Measurements from ENCODE around the gene OR10G6. TPM values are rescaled to one million over a fixed set of nuclear protein-coding genes. Genes with fewer than 3 reads are reported as not detected.

OR10G6 gene, protein sequence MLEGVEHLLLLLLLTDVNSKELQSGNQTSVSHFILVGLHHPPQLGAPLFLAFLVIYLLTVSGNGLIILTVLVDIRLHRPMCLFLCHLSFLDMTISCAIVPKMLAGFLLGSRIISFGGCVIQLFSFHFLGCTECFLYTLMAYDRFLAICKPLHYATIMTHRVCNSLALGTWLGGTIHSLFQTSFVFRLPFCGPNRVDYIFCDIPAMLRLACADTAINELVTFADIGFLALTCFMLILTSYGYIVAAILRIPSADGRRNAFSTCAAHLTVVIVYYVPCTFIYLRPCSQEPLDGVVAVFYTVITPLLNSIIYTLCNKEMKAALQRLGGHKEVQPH
- total RNA-seq, result not detected

DNA sequence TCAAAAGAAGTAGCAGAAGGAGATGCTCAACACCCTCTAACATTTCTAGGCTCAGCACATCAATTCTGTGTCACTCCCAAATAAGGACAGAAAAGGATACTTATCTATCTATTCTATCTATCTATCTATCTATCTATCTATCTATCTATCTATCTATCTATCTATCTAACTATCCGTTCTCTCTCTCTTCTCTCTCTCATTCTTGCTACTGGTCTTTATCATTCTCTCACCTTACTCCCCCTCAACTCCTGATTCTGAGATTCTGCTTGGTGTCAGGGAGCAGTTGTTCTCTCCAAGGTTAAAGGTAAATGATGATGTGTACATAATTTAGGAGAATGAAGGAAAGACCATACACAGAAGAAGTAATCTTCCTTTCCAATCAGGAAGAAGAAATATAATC, at the start of gene OR10G6:
TSS of gene OR10G6 (minus strand) at position 43 of the 400 bp plus-strand sequence. CDS start at position 43, 0 bp downstream.
- H3K27ac ChIP-seq, result no peak within 1 kb of the TSS
- WGBS, result 84% methylated on average over 1 of the region's 1 CpG
- DNase-seq (ENCODE audit: low spot score in 2 of 2), result no peak
- H3K9me3 ChIP-seq, result no peaks in the 10 kb centered on the region
- H3K36me3 ChIP-seq, result no peaks in the 10 kb centered on the region
- no peaks in the 10 kb centered on the region for H3K4me1 ChIP-seq
- H3K27me3 ChIP-seq, result no peaks in the 10 kb centered on the region
- H3K4me3 ChIP-seq, result no peak within 1 kb of the TSS
- no peak for TF ChIP-seq POLR2AphosphoS5 (IDR thresholded peaks at IDR 0.05)
- TF ChIP-seq, protein P1, sequence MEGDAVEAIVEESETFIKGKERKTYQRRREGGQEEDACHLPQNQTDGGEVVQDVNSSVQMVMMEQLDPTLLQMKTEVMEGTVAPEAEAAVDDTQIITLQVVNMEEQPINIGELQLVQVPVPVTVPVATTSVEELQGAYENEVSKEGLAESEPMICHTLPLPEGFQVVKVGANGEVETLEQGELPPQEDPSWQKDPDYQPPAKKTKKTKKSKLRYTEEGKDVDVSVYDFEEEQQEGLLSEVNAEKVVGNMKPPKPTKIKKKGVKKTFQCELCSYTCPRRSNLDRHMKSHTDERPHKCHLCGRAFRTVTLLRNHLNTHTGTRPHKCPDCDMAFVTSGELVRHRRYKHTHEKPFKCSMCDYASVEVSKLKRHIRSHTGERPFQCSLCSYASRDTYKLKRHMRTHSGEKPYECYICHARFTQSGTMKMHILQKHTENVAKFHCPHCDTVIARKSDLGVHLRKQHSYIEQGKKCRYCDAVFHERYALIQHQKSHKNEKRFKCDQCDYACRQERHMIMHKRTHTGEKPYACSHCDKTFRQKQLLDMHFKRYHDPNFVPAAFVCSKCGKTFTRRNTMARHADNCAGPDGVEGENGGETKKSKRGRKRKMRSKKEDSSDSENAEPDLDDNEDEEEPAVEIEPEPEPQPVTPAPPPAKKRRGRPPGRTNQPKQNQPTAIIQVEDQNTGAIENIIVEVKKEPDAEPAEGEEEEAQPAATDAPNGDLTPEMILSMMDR (IDR thresholded peaks at IDR 0.05), result no peak

GRCh38 chr11:124043420-124043819, 48.5 kb upstream of the OR10G6 start:
- Histone ChIP-seq H3K4me3 (no peak overlapping the region), H3K9me3 (no peaks in the 10 kb centered on the region), H3K4me1 (no peaks in the 10 kb centered on the region), H3K27ac (no peak overlapping the region), H3K27me3 (peaks cover 12% of the 10 kb centered on the region), H3K36me3 (no peaks in the 10 kb centered on the region)
- TF ChIP-seq, protein P1 (IDR thresholded peaks at IDR 0.05), result no peak
- TF ChIP-seq POLR2AphosphoS5 (IDR thresholded peaks at IDR 0.05) (no peak), POLR2A (IDR thresholded peaks at IDR 0.05) (no peak), EP300 (IDR thresholded peaks at IDR 0.05) (no peak)
- WGBS, result 85% methylated on average over 4 of the region's 4 CpGs
- no peak for DNase-seq (ENCODE audit: low spot score in 2 of 2)

DNA sequence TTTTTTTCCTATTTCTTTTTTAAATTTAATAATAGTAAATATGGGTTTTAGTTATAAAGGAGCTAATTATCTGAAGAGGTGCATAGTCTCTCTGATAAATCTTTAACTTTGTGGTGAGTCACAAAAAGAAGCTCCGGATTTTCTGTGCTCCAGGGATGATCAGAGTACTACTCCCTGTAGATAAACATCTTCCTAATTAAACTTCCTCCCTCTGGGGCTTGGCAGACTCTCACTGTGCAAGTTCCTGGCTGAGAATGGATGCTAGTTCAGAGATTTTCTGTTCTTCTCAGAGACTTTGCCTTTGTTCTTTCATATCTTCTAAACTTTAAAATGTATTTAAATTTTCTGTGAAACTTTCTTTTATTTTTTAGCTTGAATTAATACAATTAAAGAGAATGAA, 46.3 kb upstream of the OR10G6 start, which contains the start of gene OR10G7:
TSS of gene OR10G7 (minus strand) at position 72 of the 400 bp plus-strand sequence. CDS start 2,324 bp downstream, outside the sequence.
- DNase-seq (ENCODE audit: low spot score in 2 of 2), result no peak
- Histone ChIP-seq H3K9me3 (no peaks in the 10 kb centered on the region), H3K4me1 (no peaks in the 10 kb centered on the region), H3K27ac (no peak within 1 kb of the TSS), H3K4me3 (no peak within 1 kb of the TSS), H3K36me3 (no peaks in the 10 kb centered on the region), H3K27me3 (peaks cover 12% of the 10 kb centered on the region)
- 5% methylated on average over 1 of the region's 1 CpG for WGBS
- TF ChIP-seq EP300 (IDR thresholded peaks at IDR 0.05), result no peak
- no peak for TF ChIP-seq POLR2AphosphoS5 (IDR thresholded peaks at IDR 0.05)
- TF ChIP-seq, protein P1 (IDR thresholded peaks at IDR 0.05), result no peak
- no peak for TF ChIP-seq POLR2A (IDR thresholded peaks at IDR 0.05)

DNA sequence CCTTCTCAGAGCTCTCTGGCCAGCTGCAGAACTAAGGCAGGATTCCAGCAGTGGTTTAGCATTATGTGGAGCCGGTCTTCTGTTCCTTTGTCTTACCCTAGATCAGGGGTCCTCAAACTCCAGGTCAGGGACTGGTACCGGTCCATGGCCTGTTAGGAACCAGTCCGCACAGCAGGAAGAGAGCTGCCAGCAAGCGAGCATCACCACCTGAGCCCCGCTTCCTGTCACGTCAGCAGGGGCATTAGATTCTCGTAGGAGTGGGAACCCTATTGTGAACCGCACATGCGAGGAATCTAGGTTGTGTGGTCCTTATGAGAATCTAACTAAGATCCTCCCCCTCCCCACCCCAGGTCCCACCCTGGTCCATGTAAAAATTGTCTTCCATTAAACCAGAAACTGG, 44.6 kb upstream of the OR10G6 start:
- H3K36me3 ChIP-seq, result no peaks in the 10 kb centered on the region
- DNase-seq (ENCODE audit: low spot score in 2 of 2), result no peak
- no peaks in the 10 kb centered on the region for H3K4me1 ChIP-seq
- no peak overlapping the region for H3K4me3 ChIP-seq
- 84% methylated on average over 9 of the region's 9 CpGs for WGBS
- H3K27ac ChIP-seq, result no peak overlapping the region
- peaks cover 12% of the 10 kb centered on the region for H3K27me3 ChIP-seq
- H3K9me3 ChIP-seq, result no peaks in the 10 kb centered on the region
- no peak for TF ChIP-seq POLR2AphosphoS5 (IDR thresholded peaks at IDR 0.05)
- TF ChIP-seq POLR2A (IDR thresholded peaks at IDR 0.05), result no peak
- TF ChIP-seq, protein P1 (IDR thresholded peaks at IDR 0.05), result no peak
- no peak for TF ChIP-seq EP300 (IDR thresholded peaks at IDR 0.05)

DNA sequence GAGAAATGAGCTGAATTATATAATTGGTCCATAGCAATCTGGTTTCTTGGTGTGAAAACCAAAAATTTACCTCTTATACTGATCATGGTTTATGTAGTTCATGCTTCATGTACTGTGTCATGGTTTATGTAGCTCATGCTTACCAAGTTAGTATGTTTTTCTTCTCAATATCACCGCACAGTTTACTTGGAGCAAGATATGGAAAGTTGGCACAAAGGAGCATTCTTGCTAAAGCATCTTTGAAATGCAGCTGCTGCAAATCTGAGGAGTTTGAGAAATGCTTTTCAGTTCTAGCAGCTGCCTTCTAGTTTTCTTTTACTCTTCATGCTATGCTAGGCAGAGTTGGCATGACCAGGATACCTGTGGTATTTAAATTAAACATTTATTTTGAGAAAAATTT, 41.7 kb upstream of the OR10G6 start:
- Histone ChIP-seq H3K27me3 (peaks cover 8% of the 10 kb centered on the region), H3K4me3 (no peak overlapping the region), H3K36me3 (no peaks in the 10 kb centered on the region), H3K9me3 (no peaks in the 10 kb centered on the region), H3K4me1 (no peaks in the 10 kb centered on the region), H3K27ac (no peak overlapping the region)
- WGBS, result 59% methylated on average over 1 of the region's 1 CpG
- no peak for TF ChIP-seq POLR2A (IDR thresholded peaks at IDR 0.05)
- no peak for TF ChIP-seq POLR2AphosphoS5 (IDR thresholded peaks at IDR 0.05)
- TF ChIP-seq, protein P1 (IDR thresholded peaks at IDR 0.05), result no peak
- no peak for TF ChIP-seq EP300 (IDR thresholded peaks at IDR 0.05)
- DNase-seq (ENCODE audit: low spot score in 2 of 2), result no peak
